IPS DF 6.9 (cell line): ENCODE measurements around the gene HECTD3.
"Not testable (repeated sequence)": the region's sequence is repeated elsewhere in the genome, so short reads cannot be mapped to it uniquely, and the experiment has no call there.

Source experiments
- DNase-seq: peaks from one replicate; pipeline ENCODE4 v3.0.0-alpha.2; 2013; ENCODE audit warnings: low read depth, low spot score
- H3K27ac ChIP-seq: one replicate; pipeline ENCODE4 v1.5.1; 2013; ENCODE audit warnings: low read length, control low read depth
- H3K27me3 ChIP-seq: 2 replicates; pipeline ENCODE4 v1.6.1; 2013; ENCODE audit warnings: mild to moderate bottlenecking, low read length; ENCODE audit not compliant: control insufficient read depth, insufficient read depth
- H3K36me3 ChIP-seq: 2 replicates; pipeline ENCODE4 v1.6.1; 2013; ENCODE audit warnings: low read length; ENCODE audit not compliant: control insufficient read depth, insufficient read depth
- H3K4me1 ChIP-seq: 2 replicates; pipeline ENCODE4 v1.6.1; 2013; ENCODE audit warnings: low read length; ENCODE audit not compliant: control insufficient read depth, insufficient read depth
- H3K4me3 ChIP-seq: 2 replicates; pipeline ENCODE4 v1.5.1; 2013; ENCODE audit warnings: mild to moderate bottlenecking, low read length
- H3K9me3 ChIP-seq: 2 replicates; pipeline ENCODE4 v1.6.1; 2013; ENCODE audit warnings: low read length, inconsistent platforms; ENCODE audit not compliant: control insufficient read depth, insufficient read depth
- WGBS: extraction: QIAGEN DNeasy Blood & Tissue Kit; methylation state at CpG from one replicate; pipeline ENCODE4 v1.1.7; 2013; ENCODE audit warnings: mixed read lengths, missing lambda C conversion rate; ENCODE audit not compliant: insufficient read length, insufficient coverage; 5-methylcytosine and 5-hydroxymethylcytosine counted together

The HECTD3 gene

DNA sequence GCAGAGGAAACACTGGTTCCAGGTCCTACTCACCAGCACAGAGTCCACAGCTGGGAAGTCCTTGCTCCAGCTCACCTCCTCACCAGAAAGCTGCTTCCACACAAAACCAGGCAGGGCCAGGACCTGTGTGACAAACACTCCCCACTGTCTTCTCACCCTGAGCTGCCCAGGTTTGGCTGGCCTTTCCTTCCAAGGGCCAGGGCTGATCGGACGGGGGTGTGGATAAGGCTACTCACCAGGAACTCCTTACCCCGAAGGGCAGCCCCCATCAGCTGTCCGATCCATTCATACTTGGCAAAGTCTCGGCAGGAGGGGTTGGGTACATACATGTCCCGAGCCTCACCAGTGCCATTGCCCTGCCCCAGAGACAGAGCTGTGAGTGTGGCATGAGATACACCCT, 5.4 kb downstream of the HECTD3 start:
- Histone ChIP-seq H3K36me3 (peaks cover 16% of the 10 kb centered on the region), H3K27me3 (no peaks in the 10 kb centered on the region), H3K9me3 (no peaks in the 10 kb centered on the region), H3K4me3 (no peak overlapping the region), H3K27ac (no peak overlapping the region), H3K4me1 (peaks cover 2% of the 10 kb centered on the region; the same call in 1 of the 2 replicates)
- whole genome bisulfite sequencing, result no CpG with 5 or more reads among the region's 6 CpGs
- no peak for DNase-seq

DNA sequence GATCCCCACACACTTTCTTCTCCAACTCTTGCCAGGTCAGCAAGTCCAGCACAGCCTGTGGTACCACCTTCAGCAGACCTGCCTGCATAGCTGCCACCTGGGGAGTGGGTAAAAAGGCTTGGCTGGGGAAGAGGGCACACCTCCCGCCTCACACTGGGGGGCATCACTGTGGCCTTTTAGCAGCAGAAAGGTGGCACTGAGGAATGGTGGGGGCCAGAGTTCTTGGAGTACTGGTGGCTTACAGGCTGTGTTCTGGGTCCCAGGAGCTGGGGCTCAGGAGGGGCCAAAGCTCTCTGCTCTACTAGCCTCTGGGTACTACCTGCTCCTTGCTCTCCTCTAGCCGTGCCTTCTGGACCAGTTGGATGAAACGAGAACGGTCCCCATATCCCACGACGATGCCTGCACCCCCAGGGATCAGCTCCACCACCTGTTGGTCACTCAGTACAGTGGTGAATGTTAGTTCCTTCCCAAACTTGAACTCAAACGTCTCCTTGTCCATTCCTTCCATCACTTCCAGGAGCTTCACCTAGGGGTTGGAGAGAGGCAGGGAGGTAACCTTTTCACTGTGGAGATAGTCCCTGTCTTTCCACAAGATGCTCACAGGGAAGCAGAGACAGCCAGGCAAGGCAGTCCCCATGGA, 6.7 kb downstream of the HECTD3 start:
- peaks cover 16% of the 10 kb centered on the region for H3K36me3 ChIP-seq
- no peaks in the 10 kb centered on the region for H3K4me1 ChIP-seq
- H3K27me3 ChIP-seq, result no peaks in the 10 kb centered on the region
- no peak overlapping the region for H3K27ac ChIP-seq
- no peaks in the 10 kb centered on the region for H3K9me3 ChIP-seq
- no CpG with 5 or more reads among the region's 7 CpGs for WGBS
- no peak for DNase-seq
- no peak overlapping the region for H3K4me3 ChIP-seq

DNA sequence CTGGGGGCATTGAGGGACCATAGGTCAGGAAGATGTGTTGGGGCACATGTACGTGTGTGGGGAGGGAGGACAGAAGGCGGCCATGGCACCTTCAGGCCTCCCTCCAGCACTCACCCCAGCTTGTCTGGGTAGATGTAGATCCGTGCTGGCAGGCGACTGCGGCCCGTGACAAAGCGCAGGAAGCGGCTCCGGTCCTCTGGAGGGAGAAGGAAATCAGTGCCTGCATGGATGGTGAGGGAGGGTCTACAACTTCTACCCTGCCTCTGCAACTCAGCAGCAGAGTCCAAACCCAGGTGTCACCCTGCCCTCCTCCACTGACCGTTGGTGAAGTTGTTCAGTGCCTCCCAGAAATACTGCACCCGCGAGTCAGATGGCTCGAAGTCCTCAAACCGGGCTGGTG, 7.4 kb downstream of the HECTD3 start:
- Histone ChIP-seq H3K9me3 (no peaks in the 10 kb centered on the region), H3K36me3 (peaks cover 16% of the 10 kb centered on the region), H3K27ac (no peak overlapping the region), H3K4me3 (no peak overlapping the region), H3K27me3 (no peaks in the 10 kb centered on the region), H3K4me1 (no peaks in the 10 kb centered on the region)
- WGBS, result no CpG with 5 or more reads among the region's 14 CpGs
- DNase-seq, result no peak

DNA sequence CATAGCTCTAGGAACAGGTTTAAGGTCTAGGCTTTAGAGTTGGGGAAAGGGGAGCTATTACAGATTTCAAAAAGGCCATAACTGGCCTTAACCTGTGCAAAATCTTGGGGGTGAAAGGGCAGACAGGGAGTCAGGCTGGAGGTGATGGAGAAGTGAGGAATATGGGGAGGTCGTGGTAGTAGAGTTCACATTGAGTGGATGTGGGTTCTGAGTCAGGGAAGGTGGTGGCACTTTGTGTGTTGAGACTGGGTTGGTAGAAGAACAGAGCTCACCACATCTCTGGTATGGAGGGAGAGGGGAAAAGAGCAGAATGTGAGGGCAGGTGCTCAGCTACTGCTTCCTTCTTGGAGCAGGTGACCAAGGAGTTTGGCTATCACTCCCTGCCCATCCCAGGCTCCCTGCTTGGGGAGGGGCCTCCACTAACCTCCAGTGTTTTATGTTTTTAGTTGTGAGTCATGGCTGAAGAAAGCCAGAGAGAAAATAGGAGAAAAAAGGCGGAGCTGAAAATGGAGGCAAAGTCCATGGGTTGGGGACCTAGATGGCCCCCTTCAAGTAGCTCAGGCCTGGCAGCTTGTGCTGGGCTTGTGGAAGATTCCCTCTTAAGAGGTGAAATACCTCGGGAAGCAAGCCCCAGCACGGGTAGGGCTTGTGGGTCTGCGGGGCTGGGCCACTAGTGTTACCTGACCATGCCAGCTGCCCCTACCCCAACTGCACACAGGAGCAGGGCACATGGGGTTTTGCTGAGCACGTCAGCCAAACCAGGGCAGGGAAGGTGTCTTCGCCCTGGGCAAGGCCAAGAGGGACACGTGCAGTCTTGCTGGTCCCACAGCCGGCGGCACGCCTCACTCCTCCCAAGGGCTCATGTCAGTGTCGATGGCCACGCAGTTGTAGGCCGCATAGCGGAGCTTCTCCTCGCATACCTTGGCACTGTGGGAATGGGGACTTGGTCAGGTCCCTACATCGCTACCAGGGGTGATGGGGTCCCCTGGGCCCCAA, 8.2 kb downstream of the HECTD3 start:
- peaks cover 16% of the 10 kb centered on the region for H3K36me3 ChIP-seq
- no peak overlapping the region for H3K27ac ChIP-seq
- WGBS, result 100% methylated on average over 1 of the region's 17 CpGs
- no peaks in the 10 kb centered on the region for H3K9me3 ChIP-seq
- H3K4me1 ChIP-seq, result no peaks in the 10 kb centered on the region
- H3K27me3 ChIP-seq, result no peaks in the 10 kb centered on the region
- no peak for DNase-seq
- no peak overlapping the region for H3K4me3 ChIP-seq

DNA sequence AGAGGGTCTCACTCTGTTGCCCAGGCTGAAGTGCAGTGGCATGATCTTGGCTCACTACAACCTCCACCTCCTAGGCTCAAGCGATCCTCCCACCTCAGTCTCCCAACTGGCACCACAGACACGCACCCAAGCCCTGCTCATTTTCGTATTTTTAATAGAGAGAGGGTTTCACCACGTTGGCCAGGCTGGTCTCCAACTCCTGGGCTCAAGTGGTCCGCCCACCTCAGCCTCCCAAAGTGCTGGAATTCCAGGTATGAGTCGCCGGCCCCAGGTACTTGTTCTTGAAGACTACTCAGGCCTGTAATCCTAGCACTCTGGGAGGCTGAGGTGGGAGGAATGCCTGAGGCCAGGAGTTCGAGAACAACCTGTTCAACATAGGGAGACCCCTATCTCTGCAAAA, 9.5 kb downstream of the HECTD3 start:
- not testable (repeated sequence) for DNase-seq, H3K9me3 ChIP-seq, H3K27ac ChIP-seq, H3K4me3 ChIP-seq, H3K27me3 ChIP-seq, H3K4me1 ChIP-seq
- H3K36me3 ChIP-seq, result peaks cover 16% of the 10 kb centered on the region
- no CpG with 5 or more reads among the region's 8 CpGs for WGBS

DNA sequence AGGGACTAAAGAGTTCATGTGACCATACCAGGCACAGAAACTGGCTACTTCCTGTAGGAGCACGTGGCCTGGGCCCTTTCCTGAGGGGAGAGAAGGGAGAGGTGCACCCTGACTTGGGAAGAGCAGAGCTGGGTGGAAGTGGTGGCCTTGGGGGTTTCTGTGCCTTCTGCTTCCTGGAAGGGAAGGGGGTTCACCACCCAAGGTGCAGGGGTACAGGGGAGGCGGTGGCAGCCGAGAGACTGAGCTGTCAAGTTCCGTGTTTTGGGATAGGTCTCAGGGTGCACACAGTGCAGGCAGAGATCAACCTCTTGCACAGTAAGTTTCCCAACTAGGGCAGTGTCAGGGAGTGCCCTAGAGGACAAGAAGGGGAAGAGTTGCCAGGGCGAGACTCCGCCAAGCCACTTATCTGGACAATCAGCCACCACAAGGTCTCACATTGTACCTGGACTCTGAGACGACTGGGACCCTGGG, 10.1 kb downstream of the HECTD3 start:
- DNase-seq, result no peak
- Histone ChIP-seq H3K4me1 (no peaks in the 10 kb centered on the region), H3K27ac (no peak overlapping the region), H3K9me3 (no peaks in the 10 kb centered on the region), H3K4me3 (no peak overlapping the region), H3K27me3 (no peaks in the 10 kb centered on the region), H3K36me3 (peaks cover 16% of the 10 kb centered on the region)
- no CpG with 5 or more reads among the region's 7 CpGs for WGBS

DNA sequence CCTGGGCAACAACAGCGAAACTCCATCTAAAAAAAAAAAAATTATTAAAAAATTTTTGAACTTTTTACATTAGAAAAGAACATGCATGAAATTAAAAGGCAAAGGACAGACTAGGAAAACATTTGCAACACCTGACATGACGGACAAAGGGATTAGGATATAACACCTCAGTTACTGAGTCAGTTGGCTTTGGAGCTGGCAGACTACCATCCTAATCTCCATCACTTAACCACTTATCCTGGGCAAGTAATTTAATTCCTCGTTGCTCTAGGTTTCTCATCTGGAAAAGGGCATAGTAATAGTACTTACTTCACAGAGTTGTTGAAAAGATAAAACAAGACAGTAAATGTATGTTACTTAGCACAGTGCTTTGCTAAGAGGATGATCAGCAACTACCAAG, 11.9 kb downstream of the HECTD3 start:
- H3K36me3 ChIP-seq, result peaks cover 8% of the 10 kb centered on the region
- no peaks in the 10 kb centered on the region for H3K9me3 ChIP-seq
- no peak overlapping the region for H3K27ac ChIP-seq
- H3K4me1 ChIP-seq, result no peaks in the 10 kb centered on the region
- no peak for DNase-seq
- no CpG with 5 or more reads among the region's 3 CpGs for WGBS
- H3K27me3 ChIP-seq, result no peaks in the 10 kb centered on the region
- H3K4me3 ChIP-seq, result no peak overlapping the region

DNA sequence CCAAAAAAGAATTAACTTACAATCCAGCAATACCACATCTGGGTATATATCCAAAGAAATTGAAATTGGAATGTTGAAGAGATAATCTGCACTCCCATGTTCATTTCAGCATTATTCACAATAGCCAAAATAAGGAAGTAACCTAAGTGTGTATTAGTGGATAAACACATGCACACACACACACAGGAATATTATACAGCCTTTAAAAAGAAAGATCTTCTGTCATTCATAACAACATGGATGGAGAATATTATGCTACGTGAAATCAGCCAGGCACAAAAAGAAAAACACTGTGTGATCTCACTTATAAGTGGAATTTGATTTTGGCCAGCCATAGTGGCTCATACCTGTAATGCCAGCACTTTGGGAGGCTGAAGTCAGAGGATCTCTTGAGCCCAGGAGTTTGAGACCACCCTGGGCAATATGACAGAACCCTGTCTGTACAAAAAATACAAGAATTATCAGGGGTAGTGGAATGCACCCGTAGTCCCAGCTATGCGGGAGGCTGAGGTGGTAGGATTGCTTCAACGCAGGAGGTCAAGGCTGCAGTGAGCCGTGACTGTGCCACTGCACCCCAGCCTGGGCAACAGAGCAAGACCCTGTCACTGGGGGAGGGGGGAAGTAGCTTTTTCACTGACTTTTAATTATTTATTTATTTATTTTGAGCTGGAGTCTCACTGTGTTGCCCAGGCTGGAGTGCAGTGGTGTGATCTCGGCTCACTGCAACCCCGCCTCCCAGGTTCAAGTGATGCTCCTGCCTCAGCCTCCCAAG, 15.5 kb downstream of the HECTD3 start:
- no peak for DNase-seq
- Histone ChIP-seq H3K9me3 (no peaks in the 10 kb centered on the region), H3K27ac (no peak overlapping the region), H3K4me3 (no peak overlapping the region), H3K36me3 (no peaks in the 10 kb centered on the region), H3K27me3 (no peaks in the 10 kb centered on the region), H3K4me1 (no peaks in the 10 kb centered on the region)
- no CpG with 5 or more reads among the region's 7 CpGs for WGBS

DNA sequence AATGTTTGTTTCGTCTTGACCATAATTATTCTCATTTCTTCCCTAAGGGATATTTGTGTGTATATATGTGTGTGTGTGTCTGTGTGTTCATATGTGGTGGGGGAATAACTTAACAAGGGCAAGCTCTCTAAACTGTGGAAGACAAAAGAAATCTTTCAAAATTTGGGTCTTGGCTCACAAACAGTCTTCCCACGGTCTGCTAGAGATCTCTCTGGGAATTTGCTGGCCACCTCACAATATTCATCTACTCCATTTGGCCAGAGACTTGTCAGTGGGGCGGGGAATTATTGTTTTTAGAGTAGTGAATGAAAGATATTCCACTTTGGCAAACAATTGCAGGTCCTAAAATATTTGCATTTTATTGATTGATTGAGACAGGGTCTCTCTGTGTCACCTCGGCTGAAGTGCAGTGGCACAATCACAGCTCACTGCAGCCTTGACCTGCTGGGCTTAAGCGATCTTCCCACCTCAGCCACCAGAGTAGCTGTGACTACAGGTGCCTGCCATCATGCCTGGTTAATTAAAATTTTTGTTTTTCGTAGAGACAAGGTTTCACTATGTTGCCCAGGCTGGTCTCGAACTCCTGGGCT, 16.7 kb downstream of the HECTD3 start:
- Histone ChIP-seq H3K27ac (no peak overlapping the region), H3K27me3 (no peaks in the 10 kb centered on the region), H3K9me3 (no peaks in the 10 kb centered on the region), H3K4me1 (no peaks in the 10 kb centered on the region), H3K4me3 (no peak overlapping the region), H3K36me3 (no peaks in the 10 kb centered on the region)
- no peak for DNase-seq
- WGBS, result no CpG with 5 or more reads among the region's 7 CpGs
